Thyroid gland (tissue), 4 donors: ENCODE data around the gene SCAMP1.

Experiments
- CTCF ChIP-seq, 6 experiments: fragments of 200-600 bp in 3 of 6; fragments of 450-650 bp in 3 of 6; sonication (generic) in 3 of 6; IDR thresholded peaks; one replicate each; pipeline ENCODE4 v1.5.1; 2016 to 2019; ENCODE audit warnings: antibody characterized with exemption in 6 of 6, mild to moderate bottlenecking in 2 of 6, inconsistent platforms in 1 of 6, moderate library complexity in 1 of 6
- POLR2A ChIP-seq, 2 donors: fragments of 450-650 bp; IDR thresholded peaks; one replicate each; pipeline ENCODE4 v1.6.1; 2017; ENCODE audit warnings: antibody characterized with exemption in 2 of 2, mild to moderate bottlenecking in 2 of 2, moderate library complexity in 1 of 2

DNA sequence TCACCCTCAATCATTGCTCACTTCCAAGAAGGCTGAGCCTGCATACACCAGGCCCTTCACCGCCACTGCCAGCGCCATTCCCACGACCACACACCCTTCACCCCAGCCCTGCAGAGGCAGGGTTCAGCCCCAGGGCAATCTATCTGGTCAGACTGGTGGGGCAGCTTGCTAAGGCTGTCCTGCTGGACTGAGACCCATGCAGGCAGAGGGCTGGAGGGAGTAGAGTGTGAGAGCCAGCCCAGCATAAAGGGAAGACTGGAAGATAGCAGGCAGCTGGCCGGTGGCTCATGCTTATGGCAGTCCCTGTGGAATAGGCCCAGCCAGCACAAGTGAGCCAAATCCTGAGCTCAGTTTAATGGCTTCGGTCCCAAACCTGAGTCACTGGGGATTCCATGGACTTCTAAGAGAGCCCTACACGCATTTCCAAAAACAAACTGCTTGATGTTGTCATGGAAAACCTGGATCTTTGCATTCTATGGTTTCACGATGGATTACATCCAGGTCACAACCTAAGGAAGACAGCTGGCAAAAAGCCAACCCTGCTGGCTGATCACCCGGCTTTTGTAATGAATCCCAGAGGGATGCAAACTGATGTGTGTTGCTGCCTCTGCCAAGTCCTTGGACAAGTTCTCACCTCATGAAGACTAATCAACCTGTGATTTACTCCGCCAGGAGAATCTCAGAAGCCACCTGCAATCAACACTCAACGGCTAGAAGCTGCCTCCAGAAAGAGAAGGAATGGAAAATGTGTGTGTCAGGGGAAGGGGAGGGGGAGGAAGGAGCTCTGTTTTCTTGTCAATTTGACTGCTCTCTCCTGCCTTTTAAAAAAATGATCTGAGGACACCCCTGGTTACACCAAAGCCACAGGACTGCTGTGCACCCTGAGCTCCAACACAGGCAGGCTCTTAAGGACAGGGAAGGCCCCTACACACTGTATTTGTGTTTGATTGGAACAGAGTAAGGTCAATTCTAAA, 144.6 kb downstream of the SCAMP1 start:
- TF ChIP-seq POLR2A (IDR thresholded peaks at IDR 0.05), result no peak
- no peak for TF ChIP-seq CTCF (IDR thresholded peaks at IDR 0.05)
